Astrocyte (in vitro differentiated cells and primary cell): ENCODE measurements around the gene RNF180.

Source experiments
- CTCF ChIP-seq: IDR thresholded peaks from 2 replicates; pipeline ENCODE4 v1.5.1; 2011; ENCODE audit warnings: low read depth, mild to moderate bottlenecking, inconsistent platforms, low read length, moderate library complexity; ENCODE audit not compliant: insufficient read depth
- EZH2 ChIP-seq: IDR thresholded peaks from 2 replicates; pipeline ENCODE4 v1.6.1; 2012; ENCODE audit warnings: mild to moderate bottlenecking, low read length, inconsistent platforms; ENCODE audit not compliant: insufficient read depth

- TF ChIP-seq CTCF (no peak), EZH2 (no peak)
Observed at GRCh38 chr5:64206653-64207052, 41.0 kb downstream of the RNF180 start.
